Vagina (tissue), 2 donors: ENCODE measurements around the gene NEDD8. TPM values are rescaled to one million over a fixed set of nuclear protein-coding genes. Genes with fewer than 3 reads are reported as not detected.

ENCODE experiments used
- DNase-seq, 2 donors: peaks; one replicate each; pipeline ENCODE4 v3.0.0-alpha.2; 2017; ENCODE audit errors: extremely low spot score in 2 of 2
- H3K27ac ChIP-seq: fragments of 200-600 bp; sonication (generic); one replicate; pipeline ENCODE4 v1.5.1; 2019
- H3K27me3 ChIP-seq: fragments of 200-600 bp; sonication (generic); one replicate; pipeline ENCODE4 v1.5.1; 2019
- H3K36me3 ChIP-seq, 2 donors: fragments of 200-600 bp; sonication (generic); one replicate each; pipeline ENCODE4 v1.5.1; 2017 to 2019
- H3K4me1 ChIP-seq: fragments of 200-600 bp; sonication (generic); one replicate; pipeline ENCODE4 v1.5.1; 2019
- H3K4me3 ChIP-seq, 2 donors: fragments of 200-600 bp; sonication (generic); 1 replicate in 1 of 2; 2 replicates in 1 of 2; pipeline ENCODE4 v1.5.1; 2016 to 2019
- H3K9me3 ChIP-seq: fragments of 200-600 bp; sonication (generic); one replicate; pipeline ENCODE4 v1.5.1; 2019
- CTCF ChIP-seq, 3 experiments: fragments of 450-650 bp in 2 of 3; fragments of 200-600 bp in 1 of 3; sonication (generic) in 1 of 3; IDR thresholded peaks; one replicate each; pipeline ENCODE4 v1.5.1; 2017 to 2019; ENCODE audit warnings: antibody characterized with exemption in 3 of 3, mild to moderate bottlenecking in 2 of 3, moderate library complexity in 2 of 3
- POLR2A ChIP-seq, 2 donors: fragments of 450-650 bp; IDR thresholded peaks; one replicate each; pipeline ENCODE4 v1.6.1; 2017; ENCODE audit warnings: antibody characterized with exemption in 2 of 2, mild to moderate bottlenecking in 2 of 2, moderate library complexity in 2 of 2
- POLR2AphosphoS5 ChIP-seq, 2 donors: sonication (generic); formaldehyde crosslinking; IDR thresholded peaks; one replicate each; pipeline ENCODE4 v1.9.0; 2017; ENCODE audit warnings: antibody characterized with exemption in 2 of 2, mild to moderate bottlenecking in 2 of 2, low read depth in 1 of 2; ENCODE audit not compliant: insufficient read depth in 1 of 2
- intact Hi-C: fragments of 100-400 bp; cut with DNase I; formaldehyde crosslinking; loops from one replicate; pipeline ENCODE4 v1.15.1; 2023
- total RNA-seq: library from RNA; depleted of rRNA; stranded (reverse); fragments of >200 nt; gene quantifications from one replicate; pipeline ENCODE4 v1.2.3, GENCODE V29; 2016

Gene NEDD8
- total RNA-seq, 1 donor from 2014 or later = 140 TPM

- peak overlapping the region; percentile 98 for H3K27ac ChIP-seq
- peak in 2 of 3 experiments; percentile 25 to 78 for TF ChIP-seq CTCF (IDR thresholded peaks at IDR 0.05)
- TF ChIP-seq POLR2AphosphoS5 (IDR thresholded peaks at IDR 0.05; ENCODE audit: insufficient read depth in 1 of 2, low read depth in 1 of 2) = no peak
- no peak for TF ChIP-seq POLR2A (IDR thresholded peaks at IDR 0.05)
- peak in 1 of 2 donors; percentile 94 for DNase-seq
- intact Hi-C loops = loop anchor here (2.0 to 5.0 kb wide), 2 partner anchors 55 to 190 kb away; no protein-coding TSS in a partner anchor
- H3K4me3 ChIP-seq = peak overlapping the region; percentile 65 to 75
- H3K9me3 ChIP-seq = no peaks in the 10 kb centered on the region
- peaks cover 0 to 41% of the 10 kb centered on the region in 2 donors for H3K36me3 ChIP-seq
- H3K4me1 ChIP-seq = peaks cover 47% of the 10 kb centered on the region
- no peaks in the 10 kb centered on the region for H3K27me3 ChIP-seq
These were observed 9.8 kb upstream of the NEDD8 start for GRCh38 chr14:24241829-24242443.

- TF ChIP-seq CTCF (IDR thresholded peaks at IDR 0.05) (no peak), POLR2AphosphoS5 (IDR thresholded peaks at IDR 0.05; ENCODE audit: insufficient read depth in 1 of 2, low read depth in 1 of 2) (no peak), POLR2A (IDR thresholded peaks at IDR 0.05) (no peak)
- Histone ChIP-seq H3K4me3 (no peak overlapping the region), H3K4me1 (peaks cover 47% of the 10 kb centered on the region), H3K27ac (peak overlapping the region; percentile 98), H3K36me3 (peaks cover 0 to 54% of the 10 kb centered on the region in 2 donors), H3K27me3 (no peaks in the 10 kb centered on the region), H3K9me3 (no peaks in the 10 kb centered on the region)
- peak in 1 of 2 donors; percentile 84 for DNase-seq
- intact Hi-C loops = loop anchor here (5.0 kb wide), 1 partner anchor 192 kb away; no protein-coding TSS in a partner anchor
These were observed 8.1 kb upstream of the NEDD8 start for GRCh38 chr14:24240110-24240918.

- Histone ChIP-seq H3K9me3 (no peaks in the 10 kb centered on the region), H3K27ac (no peak overlapping the region), H3K4me3 (no peak overlapping the region), H3K4me1 (peaks cover 55% of the 10 kb centered on the region), H3K36me3 (peaks cover 0 to 54% of the 10 kb centered on the region in 2 donors), H3K27me3 (no peaks in the 10 kb centered on the region)
- intact Hi-C loops = no loop called here
- DNase-seq = no peak
- TF ChIP-seq CTCF (IDR thresholded peaks at IDR 0.05) (no peak), POLR2AphosphoS5 (IDR thresholded peaks at IDR 0.05; ENCODE audit: insufficient read depth in 1 of 2, low read depth in 1 of 2) (no peak), POLR2A (IDR thresholded peaks at IDR 0.05) (no peak)
These were observed 6.4 kb upstream of the NEDD8 start for GRCh38 chr14:24238527-24239037.

GRCh38 chr14:24238123-24238522 lies 6.0 kb upstream of the NEDD8 start:
- Histone ChIP-seq H3K27me3 (no peaks in the 10 kb centered on the region), H3K4me3 (no peak overlapping the region), H3K27ac (no peak overlapping the region), H3K9me3 (no peaks in the 10 kb centered on the region), H3K4me1 (peaks cover 55% of the 10 kb centered on the region), H3K36me3 (peaks cover 0 to 54% of the 10 kb centered on the region in 2 donors)
- TF ChIP-seq POLR2AphosphoS5 (IDR thresholded peaks at IDR 0.05; ENCODE audit: insufficient read depth in 1 of 2, low read depth in 1 of 2) (no peak), CTCF (IDR thresholded peaks at IDR 0.05) (no peak), POLR2A (IDR thresholded peaks at IDR 0.05) (no peak)
- intact Hi-C loops = no loop called here
- DNase-seq = no peak
